T-helper 1 cell (primary cell): ENCODE results near the gene IP6K1.
A peak's percentile ranks its signal among the peaks of the same experiment; 100 is the strongest.
"Not testable (repeated sequence)": the region's sequence is repeated elsewhere in the genome, so short reads cannot be mapped to it uniquely, and the experiment has no call there.

Experiments used
- DNase-seq, 5 donors: peaks; one replicate each; pipeline ENCODE4 v3.0.0-alpha.2; 2012 to 2020
- total RNA-seq, 4 donors: gene quantifications; one replicate each; lab custom pipeline; 2026; lab: John Stamatoyannopoulos, UW

IP6K1 gene
- total RNA-seq = 30.8 to 41.4 (median 36.7) reads per million in 4 donors

DNA sequence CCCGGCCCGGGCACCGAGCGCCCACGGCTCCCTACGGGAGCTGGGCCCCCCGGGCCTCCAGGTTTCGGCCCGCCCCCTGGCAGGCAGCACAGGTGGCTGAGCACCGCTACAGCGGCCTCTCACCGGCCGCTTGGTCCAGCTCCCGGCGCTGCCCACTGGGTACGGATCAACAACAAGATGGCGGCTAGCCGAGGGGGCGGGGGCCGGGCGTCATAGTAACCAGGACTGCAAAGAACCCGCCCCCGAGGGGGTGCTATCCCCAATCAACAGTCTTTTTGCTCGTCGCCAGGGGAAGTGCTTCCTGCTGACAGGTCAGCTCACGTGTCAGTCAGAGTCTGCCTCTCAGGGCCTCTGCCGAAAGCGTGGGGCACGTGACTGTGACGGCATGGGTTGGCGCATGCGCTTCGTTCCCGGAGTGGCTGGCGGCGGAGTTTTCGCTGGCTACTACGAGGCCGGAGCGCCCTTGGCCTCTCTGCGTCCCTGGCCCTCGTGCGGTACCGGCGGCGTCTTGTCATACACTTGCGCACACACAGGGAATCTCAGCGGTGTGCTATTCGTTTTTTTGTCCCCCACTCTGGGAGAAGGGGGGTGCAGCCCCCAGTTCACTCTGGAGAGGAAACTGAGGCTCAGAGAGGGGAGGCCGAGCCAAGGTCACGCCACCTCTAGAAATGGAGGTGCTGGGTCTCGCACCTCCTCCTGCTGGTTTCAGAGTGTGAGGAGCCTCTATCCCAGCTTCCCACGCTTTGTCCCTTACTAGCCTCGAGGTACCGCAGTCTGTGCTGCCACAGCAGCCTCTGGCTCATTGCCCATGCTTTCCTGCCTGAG lies at the start of gene IP6K1:
TSS of gene IP6K1 (minus strand) at position 186 of the 825 bp plus-strand sequence. CDS start 38,502 bp downstream, outside the sequence.
- DNase-seq = peak; percentile 99 to 100 (median 100)

DNA sequence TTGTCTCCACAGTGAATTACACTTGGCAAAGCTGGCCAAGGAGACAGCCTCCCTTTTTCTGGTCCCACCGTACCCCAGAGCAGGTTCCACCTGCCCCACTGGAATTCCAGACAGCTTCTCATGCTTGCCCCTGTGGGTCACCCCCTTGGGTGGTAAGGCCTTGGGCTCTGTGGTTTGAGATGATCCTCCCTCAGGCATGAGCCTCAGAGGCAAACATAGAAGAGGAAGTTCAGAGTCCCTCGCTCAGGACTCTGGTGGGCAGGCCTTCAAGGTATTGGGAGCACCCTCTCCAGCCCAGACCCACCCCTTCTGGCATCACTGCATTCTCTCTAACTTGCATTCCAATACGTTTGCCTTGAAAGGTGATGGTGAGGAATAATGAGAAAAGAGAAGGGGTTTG lies 45.0 kb upstream of the IP6K1 start:
- no peak for DNase-seq

DNA sequence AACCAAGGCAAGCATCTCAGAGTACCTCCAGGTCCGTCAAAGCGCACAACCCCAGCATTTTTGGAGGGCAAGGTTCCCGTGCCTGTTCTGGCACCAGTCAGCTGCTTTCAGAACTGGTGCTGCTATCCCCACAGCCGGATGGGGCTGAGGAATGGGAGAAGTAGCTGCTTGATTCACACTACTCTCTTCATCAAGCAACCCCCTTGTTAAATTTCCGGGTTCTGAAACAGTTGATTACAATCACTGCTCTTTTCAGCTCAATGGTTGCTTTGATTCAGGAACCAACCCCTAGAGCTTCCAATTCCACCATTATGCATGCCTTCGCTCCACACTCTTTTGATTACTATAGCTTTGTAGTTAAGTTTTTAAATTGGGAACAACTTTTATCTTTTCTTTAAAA lies 39.7 kb upstream of the IP6K1 start:
- no peak for DNase-seq

DNA sequence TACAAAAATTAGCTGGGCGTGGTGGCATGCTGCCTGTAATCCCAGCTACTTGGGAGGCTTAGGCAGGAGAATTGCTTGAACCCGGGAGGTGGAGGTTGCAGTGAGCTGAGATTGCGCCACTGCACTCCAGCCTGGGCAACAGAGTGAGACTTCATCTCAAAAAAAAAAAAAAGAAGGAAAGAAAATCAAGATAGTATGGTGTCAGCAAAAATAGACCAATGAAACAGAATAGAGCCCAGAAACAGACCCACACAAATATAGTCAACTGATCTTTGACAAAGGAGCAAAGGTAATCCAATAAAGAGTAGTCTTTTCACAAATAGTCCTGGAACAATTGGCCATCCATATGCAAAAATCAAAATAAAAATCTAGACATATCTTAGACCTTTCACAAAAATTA lies 36.8 kb upstream of the IP6K1 start:
- DNase-seq = not testable (repeated sequence)

DNA sequence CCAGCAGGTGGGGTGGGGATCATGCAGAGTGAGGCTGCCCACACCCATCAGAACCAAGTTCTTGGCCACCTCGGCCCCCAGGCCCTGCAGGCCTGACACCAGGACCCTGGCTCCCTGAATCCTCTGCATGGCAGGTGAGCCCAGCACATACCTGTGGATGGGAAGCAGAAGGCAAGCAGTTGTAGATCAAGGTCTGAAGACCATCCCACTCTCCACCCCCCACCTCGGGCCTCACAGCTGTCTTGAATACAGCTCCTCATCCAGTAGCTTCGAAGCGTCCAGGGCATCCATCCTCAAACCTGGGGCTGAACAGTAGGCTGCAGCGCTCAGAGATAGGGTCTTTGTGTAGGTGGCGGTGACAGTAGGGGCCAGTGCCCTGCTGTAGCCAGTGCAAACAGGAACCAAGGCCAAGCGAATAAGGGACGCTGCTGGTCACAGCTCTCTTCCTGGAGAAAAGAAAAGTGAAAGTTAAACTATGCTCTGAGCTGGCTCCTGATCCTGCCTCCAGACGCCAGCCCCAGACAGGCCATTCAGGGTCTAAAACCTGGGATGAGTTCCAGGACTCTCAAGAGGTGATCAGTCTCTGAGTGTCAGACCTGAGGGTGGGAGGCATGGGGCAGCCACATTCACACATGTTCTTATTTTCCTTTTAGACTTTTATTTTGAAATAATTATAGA lies 27.3 kb upstream of the IP6K1 start, which contains the start of gene UBA7:
TSS of gene UBA7 (minus strand) at position 457 of the 678 bp plus-strand sequence. CDS start at position 291, 166 bp downstream.
- peak in 2 of 5 donors; percentile 11 to 65 for DNase-seq

DNA sequence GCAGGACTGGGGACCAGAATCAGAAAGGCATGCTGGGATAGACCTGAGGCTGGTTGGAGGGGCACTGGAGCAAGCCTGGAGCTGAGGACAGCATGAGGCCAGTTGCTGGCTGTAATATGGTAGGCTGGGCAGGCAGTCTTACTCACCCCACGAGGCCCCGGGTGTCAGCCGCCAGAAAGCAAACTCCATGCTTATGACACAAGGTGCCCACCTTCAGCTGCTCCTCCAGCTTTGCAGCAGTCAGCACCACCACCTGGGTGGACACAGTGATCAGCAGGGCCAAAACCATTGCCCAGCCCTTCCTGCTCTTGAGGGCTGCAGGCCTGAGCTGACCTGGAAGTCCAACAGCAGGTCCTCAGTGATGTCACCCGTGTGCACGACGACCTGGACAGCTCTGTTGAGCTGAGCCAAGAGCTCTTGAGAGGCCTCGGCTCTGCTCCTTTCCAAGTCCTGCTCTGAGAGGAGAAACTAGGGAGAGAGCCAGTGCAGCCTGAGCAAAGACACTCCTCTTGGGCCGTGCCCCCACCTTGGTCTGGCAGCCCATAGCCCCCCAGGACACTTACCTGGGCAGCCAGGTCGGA lies 26.7 kb upstream of the IP6K1 start:
- no peak for DNase-seq

DNA sequence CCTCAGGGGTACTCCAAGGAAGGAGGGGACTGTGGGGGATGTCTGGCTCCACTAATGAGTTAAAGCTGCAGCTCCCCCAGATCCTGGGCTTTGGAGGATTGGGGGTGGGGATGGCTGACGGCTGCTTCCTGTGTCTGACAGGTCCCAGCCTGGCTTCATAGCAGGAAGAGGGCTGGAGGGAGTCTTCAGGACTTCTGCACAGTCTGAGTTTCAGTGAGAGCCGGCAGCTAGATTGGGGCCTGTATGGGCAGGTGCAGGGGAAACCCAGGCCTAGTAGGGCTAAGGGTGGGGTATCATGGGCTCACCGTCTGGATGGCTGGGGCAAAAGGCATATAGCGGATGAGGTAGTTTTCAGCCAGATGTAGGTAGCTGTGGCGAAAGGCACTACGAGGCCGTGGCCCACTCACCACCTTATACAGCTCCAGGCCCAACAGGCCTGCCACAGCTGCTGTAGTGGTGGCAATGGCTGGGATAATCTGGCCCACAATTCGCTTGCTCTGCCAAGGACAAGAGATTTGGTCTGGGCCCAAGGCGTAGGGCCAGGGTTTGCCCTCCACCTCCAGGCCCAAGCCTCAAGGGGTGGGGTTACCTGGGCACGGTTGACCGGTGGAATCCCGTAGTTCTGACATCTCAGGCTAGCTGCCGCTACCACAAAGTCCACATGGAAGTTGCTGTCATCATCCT lies 21.2 kb upstream of the IP6K1 start:
- DNase-seq = no peak

DNA sequence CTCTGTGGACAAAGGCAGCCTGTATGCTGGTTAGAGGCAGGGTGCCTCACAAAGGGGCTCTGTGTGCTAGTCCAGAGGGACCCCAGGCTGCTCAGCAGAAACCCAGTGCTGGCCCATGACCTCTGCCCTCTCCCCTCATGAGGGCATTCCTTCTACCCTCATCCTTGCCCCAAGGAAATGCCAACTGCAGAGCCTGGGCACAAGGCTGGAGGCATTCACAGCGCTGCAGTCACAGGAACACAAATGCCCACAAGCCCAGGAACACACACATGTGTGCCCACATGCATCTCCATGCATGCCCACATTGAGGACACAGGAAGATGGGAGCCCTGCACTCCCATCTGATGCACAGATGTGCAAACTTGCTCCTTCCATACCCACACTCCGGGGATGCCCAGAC lies 20.5 kb upstream of the IP6K1 start:
- no peak for DNase-seq

DNA sequence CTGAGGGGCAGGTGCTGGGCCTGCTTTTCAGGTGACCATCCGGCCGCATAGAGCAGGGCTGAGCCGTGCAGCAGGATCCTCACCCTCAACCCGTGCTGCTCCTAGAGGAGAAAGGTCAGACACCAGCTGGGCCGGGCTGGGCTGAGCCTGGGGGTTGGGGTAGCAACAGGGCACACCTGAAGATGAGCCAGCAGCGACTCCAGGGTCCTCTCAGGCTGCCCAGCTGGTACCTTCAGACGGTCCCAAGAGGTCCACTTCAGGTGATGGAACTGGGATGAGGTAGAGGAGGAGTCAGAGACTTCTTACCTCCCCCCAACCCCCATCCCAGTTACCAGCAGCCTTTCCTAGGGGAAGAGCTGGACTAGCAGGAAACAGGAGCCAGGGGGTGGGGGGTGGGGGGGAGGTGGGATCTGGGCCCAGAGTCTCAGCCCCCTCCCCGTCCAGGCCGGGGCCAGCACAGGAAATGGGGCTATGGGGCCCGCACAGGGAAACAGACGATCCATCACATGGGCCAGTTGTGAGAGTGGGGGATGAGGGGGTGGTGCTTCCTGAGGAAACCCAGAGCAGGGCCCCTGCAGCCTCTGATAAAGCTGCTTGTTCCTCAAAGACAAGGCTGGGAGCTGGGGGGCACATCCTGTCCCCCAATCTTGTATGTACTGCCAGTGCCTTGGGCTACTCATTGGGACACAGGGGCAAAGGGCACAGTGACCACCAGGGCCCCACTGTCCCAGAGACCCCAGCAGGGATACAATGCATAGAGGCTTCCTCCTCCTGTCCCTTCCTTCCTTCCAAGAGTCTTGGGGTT lies 19.8 kb upstream of the IP6K1 start:
- DNase-seq = no peak

DNA sequence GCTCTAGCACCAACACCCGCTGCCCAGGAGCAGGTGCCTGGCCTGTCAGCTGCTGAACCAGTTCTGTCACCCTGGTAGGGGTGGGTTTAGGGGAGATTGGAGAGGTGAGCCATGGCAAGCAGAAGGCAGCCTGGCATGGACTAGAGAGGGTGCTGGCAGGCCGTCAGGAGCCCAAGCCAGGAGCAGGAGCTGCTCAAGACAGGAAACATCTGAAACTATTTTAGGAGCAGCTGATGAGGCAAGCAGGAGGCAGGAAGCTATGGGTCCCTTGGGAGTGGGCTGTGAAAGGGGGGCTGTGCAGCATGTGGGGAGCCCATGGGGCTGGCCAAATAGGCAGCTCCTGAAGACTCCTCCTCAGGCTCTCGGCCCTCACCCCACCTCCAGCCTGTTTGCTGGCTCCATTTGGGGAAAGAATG lies 19.0 kb upstream of the IP6K1 start:
- no peak for DNase-seq

DNA sequence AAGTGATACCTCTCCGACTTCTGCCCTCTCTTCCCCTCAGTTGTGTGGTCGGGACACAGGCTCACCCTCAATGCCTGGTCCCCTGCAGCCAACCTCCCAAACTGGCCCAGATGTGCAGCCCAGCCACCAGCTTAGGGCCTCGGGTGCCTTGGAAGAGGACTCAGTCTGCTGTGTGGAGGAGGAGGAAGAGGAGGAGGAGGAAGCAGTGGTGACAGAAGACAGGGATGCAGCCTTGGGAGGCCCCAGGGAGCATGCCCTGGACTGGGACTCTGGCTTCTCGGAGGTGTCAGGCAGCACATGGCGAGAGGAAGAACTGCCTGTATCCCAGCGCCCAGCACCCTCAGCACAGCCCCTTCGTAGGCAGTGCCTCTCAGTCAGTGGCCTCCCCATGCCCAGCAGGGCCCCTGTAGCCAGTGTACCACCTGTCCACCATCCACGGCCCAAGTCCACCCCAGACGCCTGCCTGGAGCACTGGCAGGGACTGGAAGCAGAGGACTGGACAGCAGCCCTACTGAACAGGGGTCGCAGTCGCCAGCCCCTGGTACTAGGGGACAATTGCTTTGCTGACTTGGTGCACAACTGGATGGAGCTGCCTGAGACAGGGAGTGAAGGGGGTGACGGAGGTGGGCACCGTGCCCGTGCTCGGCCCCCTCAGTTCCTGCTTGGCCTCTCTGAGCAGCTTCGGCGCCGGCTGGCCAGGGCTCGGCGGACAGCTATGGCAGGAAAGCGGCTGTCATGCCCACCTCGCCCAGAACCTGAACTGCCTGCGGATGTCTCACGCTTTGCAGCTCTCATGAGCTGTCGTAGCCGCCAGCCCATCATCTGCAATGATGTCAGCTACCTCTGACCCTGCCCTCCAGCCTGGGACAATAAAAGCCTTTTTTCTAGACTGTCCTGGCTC lies 18.0 kb upstream of the IP6K1 start:
- DNase-seq = no peak

DNA sequence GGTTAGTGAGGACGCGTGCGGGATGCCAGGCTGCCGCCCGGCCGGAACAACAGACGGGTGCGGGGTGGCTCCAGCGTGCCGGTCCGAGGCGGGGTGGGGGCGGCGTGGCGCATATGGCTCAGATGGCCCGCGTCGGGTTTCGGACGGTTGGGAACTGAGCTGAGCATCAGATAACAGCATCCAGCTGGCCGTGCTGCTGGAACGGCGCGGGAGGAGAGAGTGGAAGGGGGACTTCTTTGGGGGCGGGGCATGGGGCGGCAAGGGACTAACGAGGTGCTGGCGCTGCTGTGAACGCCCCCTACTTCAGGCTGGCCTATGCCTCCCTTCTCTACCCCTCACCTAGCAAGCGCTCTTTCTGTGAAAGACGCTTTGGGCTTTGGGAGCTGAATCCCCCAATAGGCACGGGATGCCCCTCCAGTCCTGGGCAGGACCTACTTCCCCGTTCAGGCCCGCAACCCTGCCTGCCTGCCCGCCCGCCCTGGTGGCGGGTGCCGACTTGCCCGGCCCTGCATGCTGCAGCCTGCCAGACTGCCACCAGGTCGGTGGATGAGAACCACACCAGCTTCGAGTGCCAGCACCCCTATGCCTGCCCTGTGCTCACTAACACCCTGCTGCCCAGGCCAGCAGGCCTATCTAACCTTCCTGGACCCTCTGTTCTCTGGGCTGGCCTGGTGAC lies 17.3 kb upstream of the IP6K1 start:
- peak; percentile 29 to 48 (median 41) for DNase-seq

DNA sequence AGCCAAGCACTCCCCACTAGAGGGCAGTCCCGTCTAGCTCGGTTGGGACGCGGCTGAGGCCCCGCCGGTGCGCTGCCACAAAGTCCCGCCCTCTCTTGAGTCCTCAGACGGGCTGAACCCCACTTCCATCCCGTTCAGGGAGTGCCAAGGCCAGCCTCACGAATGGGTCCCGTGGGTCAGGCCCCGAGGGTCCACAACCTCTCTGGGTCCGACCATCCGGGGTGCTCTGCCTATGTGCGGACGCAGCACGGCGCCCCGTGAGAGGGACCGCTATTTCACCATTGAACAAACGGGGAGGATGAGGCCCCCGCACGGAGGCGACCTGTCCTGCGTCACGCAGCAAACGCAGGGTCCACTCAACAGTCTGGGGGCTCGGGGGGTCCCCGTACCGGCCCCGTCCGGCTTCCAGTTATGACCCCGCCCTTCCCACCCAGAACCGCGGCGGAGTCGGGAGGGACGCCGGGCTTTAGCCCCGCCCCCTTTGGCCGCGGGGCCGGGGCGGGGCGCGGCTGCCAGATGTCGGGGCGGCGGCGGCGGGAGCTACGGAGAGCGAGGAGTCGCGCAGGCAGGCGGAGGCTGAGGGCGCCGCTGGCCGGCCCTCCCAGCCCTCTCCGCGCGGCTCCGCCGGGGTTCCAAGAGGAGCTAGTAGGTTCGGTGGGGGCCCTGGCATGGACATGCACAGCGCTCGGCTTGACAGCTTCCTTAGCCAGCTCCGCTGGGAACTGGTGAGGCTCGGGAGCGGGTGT lies 16.6 kb upstream of the IP6K1 start, which contains the start of gene INKA1:
TSS of gene INKA1 (plus strand) at position 543 of the 746 bp plus-strand sequence. CDS start at position 675, 132 bp downstream.
- DNase-seq = peak; percentile 76 to 87 (median 86)

DNA sequence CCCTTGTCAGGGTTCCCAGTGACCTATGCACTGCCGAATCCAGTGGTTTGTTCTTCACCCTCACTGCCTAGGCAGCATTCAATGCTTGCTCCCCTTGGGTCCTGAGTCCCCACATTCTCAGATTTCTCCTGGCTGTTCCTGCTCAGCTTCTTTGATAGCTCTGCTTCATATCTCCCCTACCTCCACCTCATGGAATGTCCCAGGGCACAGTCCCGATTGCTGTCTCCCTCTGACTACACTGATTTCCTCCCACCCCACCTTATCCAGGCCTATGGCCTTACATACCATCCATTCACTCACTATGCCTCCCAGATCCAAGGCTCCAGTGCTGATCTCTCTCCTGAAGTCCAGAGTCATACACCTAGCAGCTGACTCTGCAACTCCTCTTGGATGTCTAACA lies 14.8 kb upstream of the IP6K1 start:
- no peak for DNase-seq

DNA sequence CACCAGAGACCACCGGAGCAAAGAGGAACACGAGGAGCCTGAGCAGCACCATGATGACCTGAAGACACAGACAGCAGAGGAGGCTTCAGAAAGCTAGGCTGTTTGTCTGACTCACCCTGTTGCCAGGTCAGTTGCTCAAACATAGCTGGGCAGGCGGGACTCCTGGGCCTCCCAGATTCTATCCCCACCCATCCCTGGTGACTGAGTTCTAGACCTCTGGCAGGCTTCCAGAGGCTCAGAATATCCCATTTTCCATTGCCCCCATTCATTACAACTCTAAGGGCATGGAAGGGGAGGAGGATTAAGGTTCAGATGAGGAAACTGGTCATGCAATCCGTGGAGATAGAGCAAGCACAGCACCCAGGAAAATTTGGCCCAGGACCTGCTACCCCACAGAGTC lies 13.4 kb upstream of the IP6K1 start, which contains the start of gene CDHR4:
TSS of gene CDHR4 (minus strand) at position 113 of the 400 bp plus-strand sequence. CDS start at position 52, 61 bp downstream.
- no peak for DNase-seq

DNA sequence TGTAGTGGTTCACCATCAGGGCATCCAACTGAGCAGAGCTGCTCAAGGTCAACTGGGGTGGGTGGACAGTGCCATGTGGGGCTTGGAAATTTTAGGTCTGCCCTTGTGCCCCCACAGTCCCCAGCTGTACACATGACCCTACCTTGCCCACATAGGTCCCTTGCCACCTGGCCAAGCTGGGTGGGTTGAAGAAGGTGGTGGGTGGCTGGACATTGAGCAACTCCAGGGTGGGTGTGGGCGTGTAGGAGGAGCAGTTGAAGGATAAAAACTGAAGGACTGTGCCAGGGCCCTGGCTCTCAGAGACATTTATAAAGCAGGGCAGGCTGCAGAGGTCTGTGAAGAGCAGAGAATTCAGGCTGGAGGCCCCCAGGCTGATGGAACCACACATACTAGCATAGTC lies 12.8 kb upstream of the IP6K1 start:
- DNase-seq = no peak

DNA sequence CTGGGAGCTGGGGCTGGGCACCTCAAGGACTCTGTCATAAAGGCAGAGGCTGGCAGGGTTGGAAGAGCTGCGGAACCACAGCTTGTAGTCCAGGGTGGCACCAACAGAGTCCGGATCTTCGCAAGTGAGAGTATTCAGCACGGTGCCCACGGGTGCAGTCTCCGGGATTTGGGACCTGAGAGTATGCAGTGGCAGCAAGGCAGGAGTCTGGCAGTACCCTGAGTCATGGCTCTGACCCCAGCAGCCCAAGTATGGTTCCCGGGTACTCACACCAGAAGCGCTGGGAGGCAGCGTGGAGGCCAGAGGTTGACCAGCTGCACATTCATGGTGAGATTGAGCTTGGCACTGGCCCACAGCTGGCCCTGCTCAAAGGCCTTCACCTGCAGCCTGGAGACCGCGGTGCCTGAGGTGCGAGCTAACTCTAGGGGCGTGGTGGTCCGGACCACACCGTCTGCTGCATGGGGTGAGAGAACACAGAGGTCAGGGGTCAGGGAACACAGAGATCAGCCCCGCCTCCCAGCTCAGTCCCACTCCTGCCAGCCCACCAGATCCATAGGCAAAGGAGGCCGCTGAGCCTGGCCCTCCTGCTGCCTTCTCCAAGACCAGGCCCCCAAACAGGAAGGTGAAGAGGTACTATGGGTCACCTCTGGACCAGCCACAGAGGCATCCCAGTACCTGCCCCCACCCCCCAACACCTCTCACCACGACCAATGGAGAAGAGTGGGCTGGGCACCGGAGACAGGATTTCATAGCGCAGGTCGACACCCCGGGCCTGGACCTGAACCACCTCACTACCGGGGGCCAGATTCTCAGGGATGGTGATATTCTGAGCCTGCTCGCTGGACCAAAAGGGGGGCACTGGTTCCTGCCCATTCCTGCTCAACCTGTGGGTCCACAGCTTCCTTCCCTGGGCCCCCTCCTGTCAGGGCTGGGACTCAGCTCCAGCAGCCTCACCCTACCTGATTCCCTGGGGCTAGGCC lies 8.9 kb upstream of the IP6K1 start:
- DNase-seq = no peak

DNA sequence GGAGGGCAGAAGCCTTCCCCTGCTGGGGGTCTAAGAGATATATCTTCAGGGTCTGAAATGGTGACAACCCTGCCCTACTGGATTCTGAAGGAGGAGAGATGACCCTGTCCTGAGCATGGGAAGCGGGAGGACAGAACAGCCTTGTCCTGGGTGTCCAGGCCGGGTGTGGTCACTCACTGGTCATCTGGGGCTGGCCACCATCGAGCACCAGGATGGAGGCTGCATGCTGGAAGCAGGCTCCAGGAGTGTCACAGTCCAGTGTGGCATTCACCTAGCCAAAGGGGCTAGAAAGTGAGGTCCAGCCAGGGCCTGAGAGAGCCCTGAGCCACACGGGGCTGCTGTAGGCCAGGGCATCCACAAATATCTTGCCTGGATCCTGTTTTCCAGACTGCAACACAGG lies 8.1 kb upstream of the IP6K1 start:
- no peak for DNase-seq
